HepG2 (cell line): ENCODE data around the gene MKRN1. TPM values are rescaled to one million over a fixed set of nuclear protein-coding genes. Genes with fewer than 3 reads are reported as not detected.
A peak's percentile ranks its signal among the peaks of the same experiment; 100 is the strongest.

Experiments
- BRD4 ChIP-seq: sonication (generic); formaldehyde crosslinking; IDR thresholded peaks from 2 replicates; pipeline ENCODE4 v1.4.0; 2020; ENCODE audit warnings: missing genetic modification reagents
- GPN1 ChIP-seq: sonication (generic); formaldehyde crosslinking; IDR thresholded peaks from 2 replicates; pipeline ENCODE4 v1.5.1; 2020; ENCODE audit warnings: missing genetic modification reagents, borderline replicate concordance
- GZF1 ChIP-seq: sonication (generic); formaldehyde crosslinking; IDR thresholded peaks from 2 replicates; pipeline ENCODE4 v1.5.1; 2020; ENCODE audit warnings: mild to moderate bottlenecking, missing genetic modification reagents
- KLF9 ChIP-seq: IDR thresholded peaks from 2 replicates; pipeline ENCODE4 v1.6.1; 2016; ENCODE audit warnings: low read depth
- MZF1 ChIP-seq: sonication (generic); formaldehyde crosslinking; IDR thresholded peaks from 2 replicates; pipeline ENCODE4 v1.8.1; 2023; ENCODE audit warnings: mild to moderate bottlenecking, missing genetic modification reagents, borderline replicate concordance
- NCOA1 ChIP-seq: sonication (generic); formaldehyde crosslinking; IDR thresholded peaks from 2 replicates; pipeline ENCODE4 v1.9.0; 2021; ENCODE audit warnings: missing genetic modification reagents
- PHF21A ChIP-seq: sonication (generic); formaldehyde crosslinking; IDR thresholded peaks from 2 replicates; pipeline ENCODE4 v1.5.0; 2020; ENCODE audit warnings: mild to moderate bottlenecking, missing genetic modification reagents
- RORA ChIP-seq: sonication (generic); formaldehyde crosslinking; IDR thresholded peaks from 2 replicates; pipeline ENCODE4 v1.5.0; 2020; ENCODE audit warnings: mild to moderate bottlenecking, missing genetic modification reagents, moderate library complexity
- SAFB2 ChIP-seq: sonication (generic); formaldehyde crosslinking; IDR thresholded peaks from 2 replicates; pipeline ENCODE4 v1.5.1; 2020; ENCODE audit warnings: missing genetic modification reagents, low read depth, mild to moderate bottlenecking, borderline replicate concordance
- TBL1XR1 ChIP-seq: fragments of 150-350 bp; IDR thresholded peaks from 2 replicates; pipeline ENCODE4 v1.6.1; 2014; ENCODE audit warnings: borderline replicate concordance, low read length; ENCODE audit not compliant: partially characterized antibody
- TEAD3 ChIP-seq: optimal IDR thresholded peaks from 2 replicates; pipeline ENCODE3; 2016; ENCODE audit warnings: borderline replicate concordance
- U2AF1 ChIP-seq: fragments of 200-400 bp; formaldehyde crosslinking; optimal IDR thresholded peaks from 2 replicates; pipeline ENCODE3; 2017; ENCODE audit warnings: mild to moderate bottlenecking, low read depth, low read length
- ZBTB8A ChIP-seq: sonication (generic); formaldehyde crosslinking; IDR thresholded peaks from 2 replicates; pipeline ENCODE4 v1.4.0; 2020; ENCODE audit warnings: mild to moderate bottlenecking, low read depth, missing genetic modification reagents, borderline replicate concordance
- ZNF235 ChIP-seq: sonication (generic); formaldehyde crosslinking; IDR thresholded peaks from 2 replicates; pipeline ENCODE4 v1.8.1; 2023; ENCODE audit warnings: mild to moderate bottlenecking, missing genetic modification reagents, borderline replicate concordance
- ZNF574 ChIP-seq: sonication (generic); formaldehyde crosslinking; IDR thresholded peaks from 2 replicates; pipeline ENCODE4 v1.4.0; 2020; ENCODE audit warnings: missing genetic modification reagents
- ZNF605 ChIP-seq: sonication (generic); formaldehyde crosslinking; IDR thresholded peaks from 2 replicates; pipeline ENCODE4 v1.8.0; 2022; ENCODE audit warnings: mild to moderate bottlenecking, missing genetic modification reagents
- ZNF713 ChIP-seq: sonication (generic); formaldehyde crosslinking; IDR thresholded peaks from 2 replicates; pipeline ENCODE4 v1.4.0; 2020; ENCODE audit warnings: mild to moderate bottlenecking, missing genetic modification reagents
- ZNF841 ChIP-seq: sonication (generic); formaldehyde crosslinking; IDR thresholded peaks from 2 replicates; pipeline ENCODE4 v1.8.1; 2023; ENCODE audit warnings: missing genetic modification reagents, borderline replicate concordance
- polyA plus RNA-seq, 8 experiments: library from polyadenylated mRNA; depleted of rRNA in 3 of 8; stranded (reverse) in 7 of 8; unstranded in 1 of 8; fragments of >200 nt; fragmentation: Illumina TruSeq in 4 of 8; extraction: Trizol in 4 of 8; gene quantifications; 2 replicates each; pipeline versions ENCODE4 v1.2.1 to v1.2.3, GENCODE V29; 2011 to 2016; ENCODE audit warnings: low read depth in 4 of 8, missing spikeins in 1 of 8, mixed read lengths in 1 of 8; ENCODE audit not compliant: insufficient read depth in 1 of 8
- total RNA-seq, 5 experiments: library from RNA; depleted of rRNA; stranded (reverse); fragments of >200 nt; fragmentation: Illumina TruSeq; extraction: Trizol; gene quantifications; 2 replicates each; pipeline ENCODE4 v1.2.3, GENCODE V29; 2016; ENCODE audit warnings: low read depth in 1 of 5
- TF ChIP-seq, protein P1 (sequence below): sonication (generic); formaldehyde crosslinking; IDR thresholded peaks from 2 replicates; pipeline ENCODE4 v1.5.1; 2020; ENCODE audit warnings: mild to moderate bottlenecking, missing genetic modification reagents, borderline replicate concordance
- TF ChIP-seq, protein P2 (sequence below): IDR thresholded peaks from 2 replicates; pipeline ENCODE4 v1.6.1; 2018; ENCODE audit warnings: missing genetic modification reagents, mild to moderate bottlenecking, missing compliant biosample characterization
- TF ChIP-seq, protein P3 (sequence below): sonication (generic); formaldehyde crosslinking; IDR thresholded peaks from 2 replicates; pipeline ENCODE4 v1.4.0; 2020; ENCODE audit warnings: mild to moderate bottlenecking, missing genetic modification reagents

Gene MKRN1
- total and polyA plus RNA-seq, 2 of the 13 experiments (the other 11 are each of a cell fraction or from before 2014, with no cell fraction given), result 28.5 to 32.8 TPM

- TF ChIP-seq, protein P1, sequence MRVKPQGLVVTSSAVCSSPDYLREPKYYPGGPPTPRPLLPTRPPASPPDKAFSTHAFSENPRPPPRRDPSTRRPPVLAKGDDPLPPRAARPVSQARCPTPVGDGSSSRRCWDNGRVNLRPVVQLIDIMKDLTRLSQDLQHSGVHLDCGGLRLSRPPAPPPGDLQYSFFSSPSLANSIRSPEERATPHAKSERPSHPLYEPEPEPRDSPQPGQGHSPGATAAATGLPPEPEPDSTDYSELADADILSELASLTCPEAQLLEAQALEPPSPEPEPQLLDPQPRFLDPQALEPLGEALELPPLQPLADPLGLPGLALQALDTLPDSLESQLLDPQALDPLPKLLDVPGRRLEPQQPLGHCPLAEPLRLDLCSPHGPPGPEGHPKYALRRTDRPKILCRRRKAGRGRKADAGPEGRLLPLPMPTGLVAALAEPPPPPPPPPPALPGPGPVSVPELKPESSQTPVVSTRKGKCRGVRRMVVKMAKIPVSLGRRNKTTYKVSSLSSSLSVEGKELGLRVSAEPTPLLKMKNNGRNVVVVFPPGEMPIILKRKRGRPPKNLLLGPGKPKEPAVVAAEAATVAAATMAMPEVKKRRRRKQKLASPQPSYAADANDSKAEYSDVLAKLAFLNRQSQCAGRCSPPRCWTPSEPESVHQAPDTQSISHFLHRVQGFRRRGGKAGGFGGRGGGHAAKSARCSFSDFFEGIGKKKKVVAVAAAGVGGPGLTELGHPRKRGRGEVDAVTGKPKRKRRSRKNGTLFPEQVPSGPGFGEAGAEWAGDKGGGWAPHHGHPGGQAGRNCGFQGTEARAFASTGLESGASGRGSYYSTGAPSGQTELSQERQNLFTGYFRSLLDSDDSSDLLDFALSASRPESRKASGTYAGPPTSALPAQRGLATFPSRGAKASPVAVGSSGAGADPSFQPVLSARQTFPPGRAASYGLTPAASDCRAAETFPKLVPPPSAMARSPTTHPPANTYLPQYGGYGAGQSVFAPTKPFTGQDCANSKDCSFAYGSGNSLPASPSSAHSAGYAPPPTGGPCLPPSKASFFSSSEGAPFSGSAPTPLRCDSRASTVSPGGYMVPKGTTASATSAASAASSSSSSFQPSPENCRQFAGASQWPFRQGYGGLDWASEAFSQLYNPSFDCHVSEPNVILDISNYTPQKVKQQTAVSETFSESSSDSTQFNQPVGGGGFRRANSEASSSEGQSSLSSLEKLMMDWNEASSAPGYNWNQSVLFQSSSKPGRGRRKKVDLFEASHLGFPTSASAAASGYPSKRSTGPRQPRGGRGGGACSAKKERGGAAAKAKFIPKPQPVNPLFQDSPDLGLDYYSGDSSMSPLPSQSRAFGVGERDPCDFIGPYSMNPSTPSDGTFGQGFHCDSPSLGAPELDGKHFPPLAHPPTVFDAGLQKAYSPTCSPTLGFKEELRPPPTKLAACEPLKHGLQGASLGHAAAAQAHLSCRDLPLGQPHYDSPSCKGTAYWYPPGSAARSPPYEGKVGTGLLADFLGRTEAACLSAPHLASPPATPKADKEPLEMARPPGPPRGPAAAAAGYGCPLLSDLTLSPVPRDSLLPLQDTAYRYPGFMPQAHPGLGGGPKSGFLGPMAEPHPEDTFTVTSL, result peak; percentile 36; the same call in 1 of the 2 replicates
- TF ChIP-seq, protein P2, sequence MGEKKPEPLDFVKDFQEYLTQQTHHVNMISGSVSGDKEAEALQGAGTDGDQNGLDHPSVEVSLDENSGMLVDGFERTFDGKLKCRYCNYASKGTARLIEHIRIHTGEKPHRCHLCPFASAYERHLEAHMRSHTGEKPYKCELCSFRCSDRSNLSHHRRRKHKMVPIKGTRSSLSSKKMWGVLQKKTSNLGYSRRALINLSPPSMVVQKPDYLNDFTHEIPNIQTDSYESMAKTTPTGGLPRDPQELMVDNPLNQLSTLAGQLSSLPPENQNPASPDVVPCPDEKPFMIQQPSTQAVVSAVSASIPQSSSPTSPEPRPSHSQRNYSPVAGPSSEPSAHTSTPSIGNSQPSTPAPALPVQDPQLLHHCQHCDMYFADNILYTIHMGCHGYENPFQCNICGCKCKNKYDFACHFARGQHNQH, result peak; percentile 46; the same call in 1 of the 2 replicates
- TF ChIP-seq ZNF713, result no peak
- no peak for TF ChIP-seq MZF1 (CRISPR knock-in tag)
- peak; percentile 90 for TF ChIP-seq ZNF574 (CRISPR knock-in tag)
- TF ChIP-seq PHF21A (CRISPR knock-in tag), result peak; percentile 71; the same call in 1 of the 2 replicates
- TF ChIP-seq ZNF235 (CRISPR knock-in tag), result no peak
- TF ChIP-seq TBL1XR1, result no peak
- TF ChIP-seq GPN1, result no peak
- TF ChIP-seq ZNF605, result peak; percentile 60
- no peak for TF ChIP-seq U2AF1
- peak; percentile 70 for TF ChIP-seq TEAD3
- TF ChIP-seq BRD4 (CRISPR knock-in tag), result no peak
- TF ChIP-seq NCOA1 (CRISPR knock-in tag), result no peak
- TF ChIP-seq ZBTB8A (CRISPR knock-in tag), result no peak
- no peak for TF ChIP-seq GZF1 (CRISPR knock-in tag)
- TF ChIP-seq RORA (CRISPR knock-in tag), result no peak
- TF ChIP-seq SAFB2 (CRISPR knock-in tag), result peak; percentile 86; the same call in 1 of the 2 replicates
- TF ChIP-seq, protein P3, sequence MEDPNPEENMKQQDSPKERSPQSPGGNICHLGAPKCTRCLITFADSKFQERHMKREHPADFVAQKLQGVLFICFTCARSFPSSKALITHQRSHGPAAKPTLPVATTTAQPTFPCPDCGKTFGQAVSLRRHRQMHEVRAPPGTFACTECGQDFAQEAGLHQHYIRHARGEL, result no peak
- TF ChIP-seq ZNF841 (CRISPR knock-in tag), result no peak
- TF ChIP-seq KLF9 (CRISPR knock-in tag), result peak; percentile 43; the same call in 1 of the 2 replicates
Measured at GRCh38 chr7:140479062-140479738, at the start of gene MKRN1 (continued).
